ENCODE measurements around the gene ARHGAP27.

ARHGAP27 gene

DNA sequence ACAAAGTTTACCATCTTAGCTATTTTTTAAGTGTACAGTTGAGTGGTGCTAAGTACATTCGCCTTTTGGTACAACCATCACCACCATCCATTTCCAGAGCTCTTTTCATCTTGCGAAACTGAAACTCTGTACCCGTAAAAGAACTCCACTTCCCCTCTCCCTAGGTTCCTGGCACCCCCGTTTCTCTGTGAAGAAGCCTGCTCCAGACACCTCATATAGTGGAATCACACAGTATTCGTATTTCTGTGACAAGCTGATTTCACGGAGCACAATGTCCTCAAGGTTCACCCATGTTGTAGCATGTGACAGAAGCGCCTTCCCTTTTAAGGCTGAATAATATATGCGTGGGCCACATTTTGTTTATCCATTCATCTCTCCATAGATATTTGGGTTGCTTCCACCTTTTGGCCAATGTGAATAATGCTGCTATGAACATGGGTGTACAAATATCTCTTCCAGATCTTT lies 61.7 kb downstream of the ARHGAP27 start:
- TF ChIP-seq, protein P1, sequence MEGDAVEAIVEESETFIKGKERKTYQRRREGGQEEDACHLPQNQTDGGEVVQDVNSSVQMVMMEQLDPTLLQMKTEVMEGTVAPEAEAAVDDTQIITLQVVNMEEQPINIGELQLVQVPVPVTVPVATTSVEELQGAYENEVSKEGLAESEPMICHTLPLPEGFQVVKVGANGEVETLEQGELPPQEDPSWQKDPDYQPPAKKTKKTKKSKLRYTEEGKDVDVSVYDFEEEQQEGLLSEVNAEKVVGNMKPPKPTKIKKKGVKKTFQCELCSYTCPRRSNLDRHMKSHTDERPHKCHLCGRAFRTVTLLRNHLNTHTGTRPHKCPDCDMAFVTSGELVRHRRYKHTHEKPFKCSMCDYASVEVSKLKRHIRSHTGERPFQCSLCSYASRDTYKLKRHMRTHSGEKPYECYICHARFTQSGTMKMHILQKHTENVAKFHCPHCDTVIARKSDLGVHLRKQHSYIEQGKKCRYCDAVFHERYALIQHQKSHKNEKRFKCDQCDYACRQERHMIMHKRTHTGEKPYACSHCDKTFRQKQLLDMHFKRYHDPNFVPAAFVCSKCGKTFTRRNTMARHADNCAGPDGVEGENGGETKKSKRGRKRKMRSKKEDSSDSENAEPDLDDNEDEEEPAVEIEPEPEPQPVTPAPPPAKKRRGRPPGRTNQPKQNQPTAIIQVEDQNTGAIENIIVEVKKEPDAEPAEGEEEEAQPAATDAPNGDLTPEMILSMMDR (IDR thresholded peaks at IDR 0.05; ENCODE audit: borderline replicate concordance, control extremely low read depth, extremely low read depth, insufficient read depth, missing control alignments): no peak
- in situ Hi-C loops (cut with MboI; ENCODE audit: low sequenced_read_pairs, unreplicated experiment): no loop called here
- DNase-seq (ENCODE audit: low spot score): no peak

DNA sequence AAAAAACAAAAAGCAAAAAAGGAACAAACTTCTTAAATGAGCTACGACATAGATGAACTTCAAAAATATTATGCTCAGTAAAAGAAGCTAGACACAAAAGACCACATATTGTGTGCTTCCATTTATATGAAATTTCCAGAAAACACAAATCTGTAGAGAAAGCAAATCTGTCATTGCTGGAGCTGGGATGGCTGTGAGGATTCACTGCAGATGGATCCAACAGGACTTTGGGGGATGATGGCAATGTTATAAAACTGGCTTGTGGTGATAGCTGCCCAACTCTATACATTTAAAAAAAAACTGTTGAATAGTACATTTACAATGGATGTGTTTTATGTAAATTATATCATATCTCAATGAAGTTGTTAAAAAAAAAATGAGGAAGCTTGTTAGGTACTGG lies 63.2 kb downstream of the ARHGAP27 start:
- in situ Hi-C loops (cut with MboI; ENCODE audit: low sequenced_read_pairs, unreplicated experiment): no loop called here
- TF ChIP-seq, protein P1 (IDR thresholded peaks at IDR 0.05; ENCODE audit: borderline replicate concordance, control extremely low read depth, extremely low read depth, insufficient read depth, missing control alignments): no peak
- no peak for DNase-seq (ENCODE audit: low spot score)

- TF ChIP-seq, protein P1 (IDR thresholded peaks at IDR 0.05; ENCODE audit: borderline replicate concordance, control extremely low read depth, extremely low read depth, insufficient read depth, missing control alignments): no peak
- in situ Hi-C loops (cut with MboI; ENCODE audit: low sequenced_read_pairs, unreplicated experiment): no loop called here
- no peak for DNase-seq (ENCODE audit: low spot score)
Observed at GRCh38 chr17:45368651-45369050, 64.0 kb downstream of the ARHGAP27 start.

DNA sequence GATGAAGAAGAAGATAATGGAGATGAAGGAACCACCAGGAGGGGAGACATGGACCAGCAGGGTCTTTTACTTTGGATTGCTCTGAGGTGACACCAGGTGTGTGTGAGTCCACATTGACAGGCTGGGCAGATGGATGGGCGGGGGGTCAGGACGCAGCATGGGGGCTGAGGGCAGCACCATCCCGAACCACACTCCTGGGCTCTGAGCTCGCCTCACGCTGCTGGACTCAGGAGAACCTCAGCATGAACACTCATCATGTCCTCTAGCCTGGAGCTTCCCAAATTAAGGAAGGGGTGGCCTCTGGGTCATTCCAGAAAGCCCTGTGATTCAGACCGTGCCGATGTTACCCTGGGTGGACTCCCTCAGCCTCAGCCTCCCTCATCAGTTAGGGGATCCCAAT lies 65.5 kb downstream of the ARHGAP27 start:
- TF ChIP-seq, protein P1 (IDR thresholded peaks at IDR 0.05; ENCODE audit: borderline replicate concordance, control extremely low read depth, extremely low read depth, insufficient read depth, missing control alignments): no peak
- no peak for DNase-seq (ENCODE audit: low spot score)
- in situ Hi-C loops (cut with MboI; ENCODE audit: low sequenced_read_pairs, unreplicated experiment): no loop called here

- TF ChIP-seq, protein P1 (IDR thresholded peaks at IDR 0.05; ENCODE audit: borderline replicate concordance, control extremely low read depth, extremely low read depth, insufficient read depth, missing control alignments): no peak
- no peak for DNase-seq (ENCODE audit: low spot score)
- in situ Hi-C loops (cut with MboI; ENCODE audit: low sequenced_read_pairs, unreplicated experiment): no loop called here
Observed at GRCh38 chr17:45366691-45367090, 66.0 kb downstream of the ARHGAP27 start.

- in situ Hi-C loops (cut with MboI; ENCODE audit: low sequenced_read_pairs, unreplicated experiment): no loop called here
- TF ChIP-seq, protein P1 (IDR thresholded peaks at IDR 0.05; ENCODE audit: borderline replicate concordance, control extremely low read depth, extremely low read depth, insufficient read depth, missing control alignments): no peak
- DNase-seq (ENCODE audit: low spot score): no peak
Observed at GRCh38 chr17:45366049-45366448, 66.6 kb downstream of the ARHGAP27 start.

Measured in GM13976 (cell line).